ENCODE measurements around the gene CREM.

Gene CREM

GRCh38 chr10:35259769-35260397 is 133.2 kb downstream of the CREM start:
- H3K4me3 ChIP-seq (ENCODE audit: low read depth, low read length), result no peak overlapping the region

GRCh38 chr10:35262436-35262835 is 135.8 kb downstream of the CREM start:
- no peak overlapping the region for H3K4me3 ChIP-seq (ENCODE audit: low read depth, low read length)

Measured in iPS-11a (cell line).